Dedifferentiated amniotic fluid mesenchymal stem cell (primary cell): ENCODE results near the gene TMEM156.
"Not testable (repeated sequence)": the region's sequence is repeated elsewhere in the genome, so short reads cannot be mapped to it uniquely, and the experiment has no call there.

ENCODE experiments used
- DNase-seq: peaks from one replicate; pipeline ENCODE4 v3.0.0-alpha.2; 2016; ENCODE audit errors: extremely low spot score

The TMEM156 gene

DNA sequence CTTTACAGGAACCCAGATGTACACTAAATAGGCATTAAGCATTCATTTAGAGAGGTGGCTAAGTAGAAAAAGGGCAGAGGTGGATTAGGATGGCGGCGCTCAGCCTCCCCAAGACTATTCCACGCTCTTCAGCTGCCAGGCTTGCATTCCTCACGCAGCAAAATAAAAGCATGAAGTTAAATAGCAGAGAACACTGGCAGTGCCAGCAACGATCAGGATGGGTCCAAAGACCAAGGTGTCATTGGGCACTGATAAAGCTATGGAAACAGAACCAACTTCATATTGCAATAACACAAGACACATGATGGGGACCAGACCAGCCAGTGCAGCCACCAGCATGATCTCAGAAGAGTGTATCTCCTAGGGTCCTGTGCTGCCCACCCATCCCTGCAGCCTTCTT, 42.0 kb downstream of the TMEM156 start:
- DNase-seq, result no peak

- no peak for DNase-seq
These were observed 42.7 kb downstream of the TMEM156 start for GRCh38 chr4:38989487-38989886.

- DNase-seq, result not testable (repeated sequence)
These were observed 43.9 kb downstream of the TMEM156 start for GRCh38 chr4:38988353-38988752.

GRCh38 chr4:38987491-38987890, 44.7 kb downstream of the TMEM156 start:
- no peak for DNase-seq

- no peak for DNase-seq
These were observed 46.7 kb downstream of the TMEM156 start for GRCh38 chr4:38985410-38986100.

- DNase-seq, result no peak
These were observed 48.2 kb downstream of the TMEM156 start for GRCh38 chr4:38983787-38984598.

DNA sequence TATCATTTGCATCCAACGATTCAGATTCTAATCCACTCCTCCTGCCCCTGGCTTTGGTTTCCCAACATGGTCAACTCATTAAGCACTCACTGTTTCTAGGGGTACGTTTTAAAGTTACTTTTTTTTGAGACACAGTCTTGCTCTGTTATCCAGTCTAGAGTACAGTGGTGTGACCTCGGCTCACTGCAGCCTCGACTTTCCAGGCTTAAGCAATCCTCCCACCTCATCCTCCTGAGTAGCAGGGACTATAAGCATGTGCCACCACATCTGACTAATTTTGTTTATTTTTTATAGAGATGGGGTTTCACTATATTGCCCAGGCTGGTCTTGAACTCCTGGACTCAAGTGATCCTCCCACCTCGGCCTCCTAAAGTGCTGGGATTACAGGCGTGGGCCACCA, 48.9 kb downstream of the TMEM156 start:
- no peak for DNase-seq

- DNase-seq, result no peak
These were observed 49.7 kb downstream of the TMEM156 start for GRCh38 chr4:38982361-38983095.

- peak; percentile 33 for DNase-seq
These were observed 51.1 kb downstream of the TMEM156 start for GRCh38 chr4:38980903-38981676.

DNA sequence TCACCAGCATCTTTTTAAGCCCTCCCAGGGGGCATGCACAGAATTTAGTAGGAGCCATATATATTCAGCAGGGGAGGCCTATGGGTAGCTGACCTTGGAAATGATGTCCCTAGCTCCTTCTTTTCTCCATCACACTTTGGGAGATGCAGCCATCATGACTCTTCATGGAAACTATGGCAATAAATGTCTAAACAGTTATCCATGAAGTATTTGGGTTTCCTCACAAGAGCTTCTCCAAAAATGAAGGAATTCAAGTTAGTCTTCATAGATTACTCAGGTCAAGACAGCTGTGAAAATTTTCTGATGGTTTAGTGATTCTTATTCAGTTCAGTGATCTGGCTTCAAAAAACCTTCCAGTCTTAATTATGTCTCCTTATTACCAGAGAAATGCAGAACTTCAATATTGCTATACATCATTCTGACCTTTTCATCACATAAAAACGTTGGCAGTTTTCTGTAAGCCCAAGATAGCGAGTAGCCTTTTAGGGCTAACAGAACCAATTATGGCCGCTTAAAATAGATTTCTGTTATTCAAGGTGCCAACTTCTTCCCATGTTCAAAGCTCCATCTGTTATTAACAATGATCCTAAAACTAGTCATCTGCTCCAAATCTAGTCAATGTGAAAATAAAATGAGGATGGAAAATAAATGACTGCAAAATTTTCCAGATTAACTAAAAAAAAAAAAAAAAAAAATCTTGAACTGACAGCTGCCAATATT, 52.5 kb downstream of the TMEM156 start:
- no peak for DNase-seq

GRCh38 chr4:38979081-38979480, 53.1 kb downstream of the TMEM156 start:
- no peak for DNase-seq

- no peak for DNase-seq
These were observed 55.9 kb downstream of the TMEM156 start for GRCh38 chr4:38976308-38976707.

- no peak for DNase-seq
These were observed 63.5 kb downstream of the TMEM156 start for GRCh38 chr4:38968668-38969067.

- peak; percentile 98 for DNase-seq
These were observed 64.7 kb downstream of the TMEM156 start for GRCh38 chr4:38967260-38968095.

GRCh38 chr4:38965866-38966265, 66.3 kb downstream of the TMEM156 start:
- DNase-seq, result no peak

DNA sequence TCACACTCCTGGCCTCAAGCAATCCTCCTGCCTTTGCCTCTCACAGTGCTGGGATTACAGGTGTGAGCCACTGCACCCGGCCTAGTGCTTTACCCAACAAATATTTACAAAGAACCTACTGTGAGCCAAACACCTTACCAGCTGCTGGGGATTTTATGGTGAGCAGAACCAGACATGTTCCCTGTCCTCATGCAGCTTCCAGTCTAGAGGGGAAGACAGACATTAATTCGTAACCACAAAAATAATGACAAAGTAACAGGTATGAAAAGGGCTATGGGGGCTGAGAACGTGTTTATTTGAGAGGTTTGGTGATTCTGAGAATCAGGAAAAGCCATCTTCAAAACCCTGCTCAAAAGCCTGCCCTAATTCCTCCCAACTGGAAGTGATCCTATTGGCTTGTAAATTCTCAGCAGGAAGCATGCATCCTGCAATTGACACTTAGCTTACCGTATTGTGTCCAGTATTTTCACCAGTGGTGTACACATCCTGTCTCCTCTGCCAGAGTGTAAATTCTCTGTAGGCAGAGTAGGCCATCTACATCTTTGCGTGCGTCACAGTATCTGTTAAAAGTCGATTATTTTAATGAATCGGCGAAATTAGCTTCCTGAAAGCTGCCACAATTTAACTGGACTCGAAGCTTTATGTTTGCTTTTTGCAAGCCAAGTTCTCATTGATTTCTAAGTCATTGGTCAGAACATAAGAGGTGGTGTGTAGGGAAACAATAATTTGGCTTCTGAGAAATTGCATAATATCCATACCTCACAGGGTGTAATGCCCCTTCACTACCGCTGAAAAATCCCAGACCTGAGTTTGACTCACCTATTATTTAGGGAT, 67.0 kb downstream of the TMEM156 start:
- DNase-seq, result no peak

GRCh38 chr4:38959248-38959647, 73.0 kb downstream of the TMEM156 start:
- DNase-seq, result not testable (repeated sequence)

DNA sequence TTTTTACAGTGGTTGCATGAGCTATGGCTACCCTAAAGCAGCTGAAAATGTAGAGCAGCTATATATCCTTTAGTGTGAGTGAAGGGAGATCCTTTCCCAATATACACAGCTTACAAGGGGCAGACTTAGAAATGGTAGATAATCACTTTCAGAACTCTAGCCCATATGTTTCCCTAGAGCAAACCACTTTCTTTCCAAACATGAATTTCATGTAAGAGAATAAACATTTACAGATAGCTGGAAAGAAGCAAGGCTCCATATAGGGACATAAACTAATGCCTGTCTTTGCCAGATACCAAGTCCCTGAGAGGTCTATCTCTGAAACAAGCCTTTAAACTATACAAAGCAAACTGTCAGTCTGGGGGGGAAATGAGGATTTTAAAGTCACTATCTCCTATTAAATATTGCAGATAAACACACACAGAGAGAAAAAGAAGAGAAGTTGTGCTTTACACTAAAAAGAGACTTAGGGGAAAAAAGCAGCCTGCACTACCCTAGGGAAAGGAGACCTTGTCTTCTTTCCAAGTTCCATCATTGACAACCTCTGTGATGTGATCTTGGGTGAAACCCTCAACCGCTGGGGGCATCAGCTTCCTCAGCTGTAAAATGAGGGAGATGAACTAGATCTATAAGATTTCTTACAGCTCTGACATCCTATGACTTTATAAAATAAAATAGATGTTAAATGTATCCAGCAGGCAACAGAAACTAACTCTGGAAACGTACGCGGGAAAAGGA, 73.6 kb downstream of the TMEM156 start:
- DNase-seq, result no peak

- DNase-seq, result no peak
These were observed 74.3 kb downstream of the TMEM156 start for GRCh38 chr4:38957893-38958292.
